ENCODE data around the gene CHADL. TPM values are rescaled to one million over a fixed set of nuclear protein-coding genes. Genes with fewer than 3 reads are reported as not detected.

Gene CHADL
- total and polyA plus RNA-seq, 10 of the 15 experiments (the other 5 are each of a cell fraction or from before 2014, with no cell fraction given) = 0.24 TPM; not detected in 9

DNA sequence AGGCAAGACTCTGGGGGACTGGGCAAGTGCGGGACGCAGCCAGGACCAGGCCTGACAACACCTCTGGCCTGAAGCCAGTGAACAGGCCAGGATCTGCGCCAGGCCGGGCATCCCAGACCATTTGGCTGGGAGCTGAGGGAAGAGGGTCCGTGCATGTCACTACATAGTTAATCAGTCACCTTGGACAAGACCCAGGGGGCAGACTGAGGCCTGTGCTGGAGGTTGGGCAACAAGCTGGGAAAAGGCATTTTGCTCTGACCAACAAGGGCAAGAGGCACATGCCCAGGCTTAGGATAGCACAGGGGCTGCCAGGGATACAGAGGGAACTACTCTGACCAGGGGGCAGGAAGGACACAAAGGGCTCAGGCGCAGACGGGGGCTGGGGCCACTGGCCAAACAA is 7.0 kb upstream of the CHADL start:
- intact Hi-C loops (cut with micrococcal nuclease; ENCODE audit: unreplicated experiment) = no loop called here
- H3K27me3 ChIP-seq (replicated peaks in 1 of 2; ENCODE audit: control insufficient read depth in 2 of 2, insufficient read depth in 2 of 2, low read length in 1 of 2) = no peaks in the 10 kb centered on the region
- peaks cover 9 to 50% of the 10 kb centered on the region in 2 experiments for H3K36me3 ChIP-seq (ENCODE audit: control insufficient read depth in 2 of 2, insufficient read depth in 2 of 2, low read length in 1 of 2)
- H4K20me1 ChIP-seq (ENCODE audit: control insufficient read depth, insufficient read depth) = no peaks in the 10 kb centered on the region
- no peak overlapping the region for H3K27ac ChIP-seq (ENCODE audit: control insufficient read depth, insufficient read depth)
- H3K4me3 ChIP-seq = no peak overlapping the region
- no peaks in the 10 kb centered on the region for H3K9me3 ChIP-seq (replicated peaks; ENCODE audit: control insufficient read depth, insufficient read depth, low read length)
- DNase-seq (ENCODE audit: low read depth, low spot score) (no peak), ATAC-seq (no peak), FAIRE-seq (no peak)
- BruUV-seq (replicated peaks) = no TSS peak
- POLR2A ChIA-PET = no interaction called here
- H3K9ac ChIP-seq (ENCODE audit: control insufficient read depth, insufficient read depth, low read length) = no peak overlapping the region
- H3K79me2 ChIP-seq (ENCODE audit: control insufficient read depth, insufficient read depth, low read length) = no peaks in the 10 kb centered on the region
- in situ Hi-C loops (cut with MboI) = no loop called here
- no peak overlapping the region for H3K4me2 ChIP-seq (ENCODE audit: control insufficient read depth, insufficient read depth)
- 90% methylated on average over 7 of the region's 7 CpGs for WGBS (ENCODE audit: insufficient coverage, insufficient replicate concordance, low lambda C conversion rate, missing lambda C conversion rate)
- H3K4me1 ChIP-seq (ENCODE audit: control insufficient read depth, insufficient read depth, low read length) = no peaks in the 10 kb centered on the region
- TF ChIP-seq BCL11A (IDR thresholded peaks at IDR 0.05; ENCODE audit: low read depth, low read length) (no peak), POLR2AphosphoS2 (IDR thresholded peaks at IDR 0.05; ENCODE audit: low read depth, low read length) (no peak), PAX5 (IDR thresholded peaks at IDR 0.05; ENCODE audit: borderline replicate concordance, low read depth, low read length) (no peak), SREBF2 (IDR thresholded peaks at IDR 0.05; ENCODE audit: low read length) (no peak), IKZF2 (IDR thresholded peaks at IDR 0.05) (no peak), POU2F2 (IDR thresholded peaks at IDR 0.05; ENCODE audit: borderline replicate concordance, low read depth, low read length) (no peak), POLR2AphosphoS5 (IDR thresholded peaks at IDR 0.05; ENCODE audit: low read length) (no peak), RAD21 (IDR thresholded peaks at IDR 0.05; ENCODE audit: insufficient read depth, low read depth, low read length) (no peak), MYB (IDR thresholded peaks at IDR 0.05; ENCODE audit: borderline replicate concordance, low read depth, low read length) (no peak), TARDBP (IDR thresholded peaks at IDR 0.05; ENCODE audit: borderline replicate concordance) (no peak)
- TF ChIP-seq, protein P1, sequence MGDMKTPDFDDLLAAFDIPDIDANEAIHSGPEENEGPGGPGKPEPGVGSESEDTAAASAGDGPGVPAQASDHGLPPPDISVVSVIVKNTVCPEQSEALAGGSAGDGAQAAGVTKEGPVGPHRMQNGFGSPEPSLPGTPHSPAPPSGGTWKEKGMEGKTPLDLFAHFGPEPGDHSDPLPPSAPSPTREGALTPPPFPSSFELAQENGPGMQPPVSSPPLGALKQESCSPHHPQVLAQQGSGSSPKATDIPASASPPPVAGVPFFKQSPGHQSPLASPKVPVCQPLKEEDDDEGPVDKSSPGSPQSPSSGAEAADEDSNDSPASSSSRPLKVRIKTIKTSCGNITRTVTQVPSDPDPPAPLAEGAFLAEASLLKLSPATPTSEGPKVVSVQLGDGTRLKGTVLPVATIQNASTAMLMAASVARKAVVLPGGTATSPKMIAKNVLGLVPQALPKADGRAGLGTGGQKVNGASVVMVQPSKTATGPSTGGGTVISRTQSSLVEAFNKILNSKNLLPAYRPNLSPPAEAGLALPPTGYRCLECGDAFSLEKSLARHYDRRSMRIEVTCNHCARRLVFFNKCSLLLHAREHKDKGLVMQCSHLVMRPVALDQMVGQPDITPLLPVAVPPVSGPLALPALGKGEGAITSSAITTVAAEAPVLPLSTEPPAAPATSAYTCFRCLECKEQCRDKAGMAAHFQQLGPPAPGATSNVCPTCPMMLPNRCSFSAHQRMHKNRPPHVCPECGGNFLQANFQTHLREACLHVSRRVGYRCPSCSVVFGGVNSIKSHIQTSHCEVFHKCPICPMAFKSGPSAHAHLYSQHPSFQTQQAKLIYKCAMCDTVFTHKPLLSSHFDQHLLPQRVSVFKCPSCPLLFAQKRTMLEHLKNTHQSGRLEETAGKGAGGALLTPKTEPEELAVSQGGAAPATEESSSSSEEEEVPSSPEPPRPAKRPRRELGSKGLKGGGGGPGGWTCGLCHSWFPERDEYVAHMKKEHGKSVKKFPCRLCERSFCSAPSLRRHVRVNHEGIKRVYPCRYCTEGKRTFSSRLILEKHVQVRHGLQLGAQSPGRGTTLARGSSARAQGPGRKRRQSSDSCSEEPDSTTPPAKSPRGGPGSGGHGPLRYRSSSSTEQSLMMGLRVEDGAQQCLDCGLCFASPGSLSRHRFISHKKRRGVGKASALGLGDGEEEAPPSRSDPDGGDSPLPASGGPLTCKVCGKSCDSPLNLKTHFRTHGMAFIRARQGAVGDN (IDR thresholded peaks at IDR 0.05) = no peak
- SMC1A ChIA-PET (ENCODE audit: uncharacterized antibody, unreplicated experiment) = interaction anchor here (0.6 to 1.4 kb wide), 2 partner anchors 206 to 325 kb away, joined by 3 read pairs; no protein-coding TSS in a partner anchor
- CTCF ChIA-PET = no interaction called here
- H2AFZ ChIP-seq (ENCODE audit: control insufficient read depth, low read depth, low read length) = no peak overlapping the region
- RAD21 ChIA-PET (ENCODE audit: unreplicated experiment) = interaction anchor here (1.3 kb wide), 1 partner anchor 325 kb away, joined by 3 read pairs; no protein-coding TSS in a partner anchor
